Prostate gland (tissue), 2 donors: ENCODE results near the gene IL3RA.

Source experiments
- POLR2A ChIP-seq: fragments of 450-650 bp; IDR thresholded peaks from one replicate; pipeline ENCODE4 v1.6.1; 2016; ENCODE audit warnings: antibody characterized with exemption, mild to moderate bottlenecking
- TF ChIP-seq, protein P1 (sequence below), 4 experiments: fragments of 200-600 bp in 2 of 4; fragments of 450-650 bp in 2 of 4; sonication (generic) in 2 of 4; IDR thresholded peaks; 1 replicate in 3 of 4; 2 replicates in 1 of 4; pipeline ENCODE4 v1.5.1; 2016 to 2019; ENCODE audit warnings: antibody characterized with exemption in 4 of 4, mild to moderate bottlenecking in 2 of 4, moderate library complexity in 2 of 4

DNA sequence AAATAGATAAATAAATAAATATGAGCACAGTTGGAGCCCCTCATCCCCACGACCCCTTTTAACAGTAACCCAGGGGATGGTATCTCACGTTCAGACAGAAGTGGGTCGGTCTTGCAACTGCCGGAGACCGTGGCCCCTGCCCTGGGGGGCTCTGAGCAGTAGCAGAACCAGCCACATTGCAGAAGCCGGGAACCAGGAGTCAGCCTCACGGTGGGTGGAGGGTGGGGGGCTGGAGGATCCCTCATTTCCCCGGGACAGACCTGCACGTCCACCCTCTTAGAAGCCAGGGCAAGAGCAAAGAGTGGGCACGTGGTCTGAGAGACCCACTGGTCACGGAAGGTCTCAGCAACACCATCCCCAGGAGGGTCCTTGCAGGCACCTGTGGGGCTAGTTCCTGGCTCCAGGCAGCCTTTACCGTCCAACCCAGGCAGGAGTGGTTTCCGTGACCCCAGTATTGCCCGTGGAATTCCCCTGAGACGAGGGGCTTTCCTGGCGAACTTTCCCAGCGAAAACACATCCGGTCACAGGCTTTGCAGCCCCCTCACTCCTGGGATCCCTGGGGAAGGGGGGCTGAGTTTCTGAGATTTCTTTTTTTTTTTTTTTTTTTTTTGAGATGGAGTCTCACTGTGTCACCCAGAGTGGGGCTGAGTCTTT lies 8.8 kb upstream of the IL3RA start:
- no peak for TF ChIP-seq POLR2A
- TF ChIP-seq, protein P1, sequence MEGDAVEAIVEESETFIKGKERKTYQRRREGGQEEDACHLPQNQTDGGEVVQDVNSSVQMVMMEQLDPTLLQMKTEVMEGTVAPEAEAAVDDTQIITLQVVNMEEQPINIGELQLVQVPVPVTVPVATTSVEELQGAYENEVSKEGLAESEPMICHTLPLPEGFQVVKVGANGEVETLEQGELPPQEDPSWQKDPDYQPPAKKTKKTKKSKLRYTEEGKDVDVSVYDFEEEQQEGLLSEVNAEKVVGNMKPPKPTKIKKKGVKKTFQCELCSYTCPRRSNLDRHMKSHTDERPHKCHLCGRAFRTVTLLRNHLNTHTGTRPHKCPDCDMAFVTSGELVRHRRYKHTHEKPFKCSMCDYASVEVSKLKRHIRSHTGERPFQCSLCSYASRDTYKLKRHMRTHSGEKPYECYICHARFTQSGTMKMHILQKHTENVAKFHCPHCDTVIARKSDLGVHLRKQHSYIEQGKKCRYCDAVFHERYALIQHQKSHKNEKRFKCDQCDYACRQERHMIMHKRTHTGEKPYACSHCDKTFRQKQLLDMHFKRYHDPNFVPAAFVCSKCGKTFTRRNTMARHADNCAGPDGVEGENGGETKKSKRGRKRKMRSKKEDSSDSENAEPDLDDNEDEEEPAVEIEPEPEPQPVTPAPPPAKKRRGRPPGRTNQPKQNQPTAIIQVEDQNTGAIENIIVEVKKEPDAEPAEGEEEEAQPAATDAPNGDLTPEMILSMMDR (IDR thresholded peaks at IDR 0.05) = no peak
